KBM-7 (cell line): ENCODE measurements around the gene STXBP6.
"Not testable (repeated sequence)": the region's sequence is repeated elsewhere in the genome, so short reads cannot be mapped to it uniquely, and the experiment has no call there.

Experiments
- DNase-seq: peaks from one replicate; pipeline ENCODE4 v3.0.0-alpha.2; 2015
- in situ Hi-C: fragments of 300-500 bp; cut with MboI; formaldehyde crosslinking; loops from 2 replicates; pipeline ENCODE4 v1.14.3; 2020; ENCODE audit warnings: low sequenced_read_pairs, low pct_unique_long_range_greater_than_20kb, mixed read lengths

The STXBP6 gene

DNA sequence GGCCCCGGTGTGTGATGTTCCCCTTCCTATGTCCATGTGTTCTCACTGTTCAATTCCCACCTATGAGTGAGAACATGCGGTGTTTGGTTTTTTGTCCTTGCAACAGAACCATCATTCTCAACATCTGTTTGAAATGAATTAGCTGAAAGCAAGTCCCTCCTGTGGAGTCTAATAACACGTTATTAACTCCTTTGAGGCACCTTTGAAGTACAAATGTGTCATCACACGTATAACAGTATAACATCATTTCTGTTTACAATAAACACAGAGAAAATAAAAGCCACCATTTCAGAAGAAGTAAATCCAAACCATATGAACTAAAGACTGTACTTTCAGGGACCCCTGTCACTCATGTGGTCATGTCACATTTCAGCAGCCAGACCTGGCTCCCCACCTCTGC is 198.5 kb downstream of the STXBP6 start:
- in situ Hi-C loops = no loop called here
- DNase-seq = no peak

DNA sequence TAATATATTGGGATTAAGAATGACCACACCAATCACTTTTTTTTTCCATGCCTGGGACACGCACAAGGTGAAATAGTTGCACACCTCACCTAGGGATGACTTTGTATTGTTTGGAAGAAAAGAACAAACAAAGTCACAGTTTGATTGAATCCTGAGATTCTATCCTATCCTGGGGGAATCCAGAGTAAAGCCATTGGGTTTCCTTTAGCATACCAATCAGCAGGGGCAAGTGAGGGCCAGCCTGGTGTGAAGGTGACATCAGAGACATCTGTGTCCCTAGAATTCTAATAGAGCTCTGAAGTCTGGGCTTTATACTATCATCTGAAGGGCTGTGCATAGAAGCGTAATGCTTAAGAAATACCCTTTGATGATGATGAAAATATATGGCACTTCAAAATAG is 199.9 kb downstream of the STXBP6 start:
- in situ Hi-C loops = no loop called here

DNA sequence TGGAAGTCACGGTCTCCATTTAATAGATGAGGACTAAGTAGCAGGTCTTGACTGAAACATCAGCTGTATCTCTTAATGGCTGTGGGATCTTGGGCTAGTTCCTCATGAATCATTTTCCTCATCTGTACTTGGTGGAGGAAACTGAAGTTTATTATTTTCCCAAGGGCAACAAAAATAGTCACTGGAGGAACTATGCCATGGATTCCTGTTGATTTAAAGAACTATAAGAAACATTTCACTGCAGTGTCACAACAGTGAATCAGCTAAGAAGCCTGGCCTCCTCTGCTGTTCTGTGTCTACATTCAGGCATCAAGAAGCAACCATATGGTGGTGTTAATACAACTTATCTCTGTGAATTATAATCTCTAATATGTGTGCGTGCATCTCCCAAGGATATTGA is 200.5 kb downstream of the STXBP6 start:
- DNase-seq = no peak
- in situ Hi-C loops = no loop called here

More for the DNA sequence above, 199.9 kb downstream of the STXBP6 start:
- DNase-seq = no peak

DNA sequence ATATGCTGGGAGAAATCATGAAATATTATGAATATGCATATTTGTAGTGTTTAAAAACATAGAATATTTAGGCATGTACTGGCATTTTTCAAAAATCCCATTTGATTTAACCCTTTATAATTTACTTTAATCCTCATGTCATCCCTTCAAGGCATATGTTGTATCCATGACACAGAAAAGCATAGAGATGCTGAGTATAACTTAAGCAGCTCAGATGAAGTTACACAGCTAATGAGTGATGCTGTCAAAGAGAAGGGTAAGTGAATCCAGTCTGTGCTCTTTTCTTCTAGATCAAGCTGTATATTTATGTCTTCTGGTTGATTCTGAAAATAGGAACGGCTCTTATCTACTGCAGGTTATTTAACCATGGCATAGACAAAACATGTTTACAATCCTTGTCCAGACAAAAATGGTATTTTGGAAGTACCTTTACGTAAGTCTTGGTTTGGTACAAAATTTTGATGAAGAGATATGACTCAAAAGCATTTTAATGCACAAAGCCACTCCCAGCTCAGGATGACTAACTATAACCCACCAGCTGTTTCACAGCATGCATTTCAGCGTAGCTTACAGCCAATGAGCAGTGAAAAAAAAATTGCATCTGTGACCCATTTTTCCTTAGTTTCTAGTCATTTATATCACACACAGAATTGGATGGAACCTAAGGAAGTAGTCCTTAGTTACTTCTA is 201.7 kb downstream of the STXBP6 start:
- DNase-seq = no peak
- in situ Hi-C loops = no loop called here

DNA sequence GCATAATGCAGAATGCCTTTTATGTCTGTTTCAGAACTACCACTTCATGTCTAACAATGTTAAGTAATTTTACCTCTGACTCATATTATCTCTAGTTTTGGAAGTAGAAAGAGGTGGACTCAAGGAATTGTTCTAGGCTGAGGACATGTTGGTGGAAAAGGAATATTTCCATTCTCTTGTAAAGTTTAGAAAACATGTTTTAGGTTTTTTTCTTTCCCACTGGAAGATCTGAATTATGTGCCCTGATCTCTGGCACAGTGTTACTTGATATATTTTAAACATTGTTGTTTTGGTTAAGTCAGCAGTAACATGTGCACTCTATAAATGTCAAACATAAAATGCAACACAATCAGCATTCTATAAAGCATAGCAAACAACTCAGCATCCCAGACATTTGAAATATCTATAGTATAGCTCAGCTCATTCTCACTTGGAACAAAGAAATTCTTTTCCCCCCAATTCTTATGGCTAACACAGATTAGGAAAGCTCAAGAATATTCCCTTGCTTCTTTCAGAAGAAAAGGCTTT is 202.3 kb downstream of the STXBP6 start:
- DNase-seq = no peak
- in situ Hi-C loops = no loop called here

DNA sequence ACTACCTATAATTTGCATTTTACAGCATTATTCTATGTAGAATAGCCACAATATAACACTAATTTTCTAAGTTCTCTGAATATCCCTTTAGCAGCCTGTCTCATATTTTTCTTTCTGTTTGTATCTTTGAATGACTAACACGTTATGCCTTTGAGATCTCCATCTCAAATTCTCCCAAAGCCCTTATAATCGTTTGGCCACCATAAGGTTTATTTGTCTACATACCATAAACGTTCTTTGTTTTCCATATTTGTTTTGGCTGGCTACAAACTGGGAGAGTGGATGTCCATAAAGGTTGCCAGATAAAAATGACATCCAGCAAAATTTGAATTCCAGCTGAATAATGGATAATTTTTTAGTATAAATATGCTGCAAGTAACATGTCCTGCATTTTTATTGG is 203.7 kb downstream of the STXBP6 start:
- DNase-seq = no peak
- in situ Hi-C loops = no loop called here

DNA sequence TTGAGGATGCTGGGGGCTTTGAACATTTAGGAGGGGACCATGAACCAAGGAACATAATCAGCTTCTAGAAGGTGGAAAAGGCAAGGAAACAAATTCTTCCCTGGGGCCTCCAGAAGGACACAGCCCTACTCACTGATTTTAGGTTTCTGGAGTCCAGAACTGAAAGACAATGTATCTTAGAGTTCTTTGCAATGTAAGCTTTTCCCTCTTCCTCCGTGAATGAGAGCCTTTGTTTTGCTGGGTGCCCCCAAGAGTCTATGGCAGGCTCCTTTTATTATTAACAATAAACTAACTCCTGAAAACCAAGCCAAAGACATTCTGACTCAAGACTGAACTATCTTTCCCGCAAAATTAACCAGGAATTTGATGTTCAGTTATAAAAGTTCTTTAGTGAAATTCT is 204.1 kb downstream of the STXBP6 start:
- in situ Hi-C loops = no loop called here

DNA sequence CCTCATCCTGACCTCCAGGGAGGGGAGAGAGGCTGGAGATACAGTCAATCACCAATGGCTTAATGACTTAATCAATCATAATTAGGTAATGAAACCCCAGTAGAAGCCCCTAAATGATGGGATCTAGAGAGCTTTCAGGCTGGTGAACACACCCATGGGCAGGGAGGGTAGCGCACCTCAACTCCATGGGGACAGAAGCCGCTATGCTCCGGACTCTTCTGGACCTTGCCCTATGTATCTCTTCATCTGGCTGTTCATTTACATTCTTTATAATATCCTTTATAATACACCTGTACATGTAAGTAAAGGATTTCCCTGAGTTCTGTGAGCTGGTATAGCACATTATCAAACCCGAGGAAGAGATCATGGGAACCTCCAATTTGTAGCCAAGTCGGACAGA is 205.9 kb downstream of the STXBP6 start:
- no peak for DNase-seq
- in situ Hi-C loops = no loop called here

More for the DNA sequence above, 204.1 kb downstream of the STXBP6 start:
- no peak for DNase-seq

DNA sequence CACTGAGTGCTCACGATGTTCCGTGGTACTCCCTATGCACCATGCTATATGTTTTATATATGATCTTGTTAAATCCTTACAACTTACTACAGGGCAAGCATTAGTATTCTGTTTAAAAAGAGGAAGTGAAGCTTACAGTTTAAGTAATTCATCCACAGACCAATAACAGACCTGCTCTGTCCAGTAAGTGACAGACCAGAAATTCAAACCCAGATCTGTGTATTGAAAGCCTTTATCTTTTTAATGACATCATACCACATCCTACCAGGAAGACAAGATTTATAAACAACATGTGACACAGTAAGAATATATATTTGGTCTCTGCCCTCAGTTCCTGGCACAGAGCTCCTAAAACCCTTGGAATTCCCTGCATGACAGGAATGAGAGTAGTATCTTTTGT is 206.5 kb downstream of the STXBP6 start:
- DNase-seq = no peak
- in situ Hi-C loops = no loop called here

DNA sequence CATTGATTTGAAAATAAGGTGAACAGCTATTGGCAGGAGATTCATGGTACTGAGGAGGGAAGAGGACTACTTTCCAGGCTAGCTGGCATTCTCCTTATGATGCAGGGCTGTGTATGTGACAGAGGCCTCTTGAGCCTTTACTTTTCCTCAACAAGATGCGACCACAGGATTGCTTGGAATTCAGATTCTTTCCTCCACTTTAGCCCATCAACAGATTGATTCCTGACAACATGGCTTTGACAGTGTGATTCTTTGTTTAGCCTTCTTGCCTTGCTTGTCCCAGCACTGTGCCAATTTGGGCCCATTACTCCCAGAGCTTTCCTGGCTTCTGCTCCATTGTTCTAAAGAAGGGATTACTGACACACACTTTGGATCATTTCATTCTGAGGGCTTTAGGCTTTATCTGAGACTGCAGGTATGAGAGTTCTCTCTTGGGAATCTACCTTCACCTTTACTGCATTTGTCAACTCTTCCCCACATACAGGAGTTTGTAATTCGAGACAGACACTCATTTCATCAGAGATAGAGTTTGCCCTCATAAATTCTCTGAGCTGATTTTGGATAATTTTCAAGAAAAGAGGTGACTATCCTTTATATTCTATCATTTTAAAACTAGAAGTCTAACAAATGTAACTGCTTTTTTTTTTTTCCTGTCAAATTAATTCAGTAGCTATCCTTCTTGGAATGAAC is 209.6 kb downstream of the STXBP6 start:
- DNase-seq = no peak
- in situ Hi-C loops = no loop called here

DNA sequence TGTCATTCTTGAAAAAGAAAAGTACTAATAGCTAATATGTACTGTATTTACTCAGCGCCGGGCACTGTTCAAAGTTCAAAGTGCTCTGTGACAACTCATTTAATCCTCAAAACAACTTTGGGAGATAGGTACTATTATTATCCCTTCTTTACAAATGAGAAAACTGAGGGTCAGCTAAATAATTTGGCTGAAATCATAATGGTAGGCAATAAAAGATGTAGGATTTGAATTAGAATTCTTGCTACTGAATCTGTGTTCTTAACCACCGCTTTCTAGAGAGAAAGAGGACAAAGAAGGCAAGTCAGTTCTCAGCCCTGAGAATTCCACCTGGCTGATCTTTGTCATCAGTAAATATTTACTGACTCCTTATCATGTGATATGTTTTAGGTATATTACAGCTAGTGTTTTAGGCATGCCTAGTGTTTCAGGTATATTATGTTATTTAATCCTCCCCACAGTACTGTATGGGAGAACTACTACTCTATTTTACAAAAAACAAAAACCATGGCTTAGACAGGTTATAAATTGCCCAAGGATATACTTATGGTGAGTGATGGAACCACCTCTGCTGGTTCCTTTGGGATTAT is 210.2 kb downstream of the STXBP6 start:
- DNase-seq = no peak
- in situ Hi-C loops = no loop called here

DNA sequence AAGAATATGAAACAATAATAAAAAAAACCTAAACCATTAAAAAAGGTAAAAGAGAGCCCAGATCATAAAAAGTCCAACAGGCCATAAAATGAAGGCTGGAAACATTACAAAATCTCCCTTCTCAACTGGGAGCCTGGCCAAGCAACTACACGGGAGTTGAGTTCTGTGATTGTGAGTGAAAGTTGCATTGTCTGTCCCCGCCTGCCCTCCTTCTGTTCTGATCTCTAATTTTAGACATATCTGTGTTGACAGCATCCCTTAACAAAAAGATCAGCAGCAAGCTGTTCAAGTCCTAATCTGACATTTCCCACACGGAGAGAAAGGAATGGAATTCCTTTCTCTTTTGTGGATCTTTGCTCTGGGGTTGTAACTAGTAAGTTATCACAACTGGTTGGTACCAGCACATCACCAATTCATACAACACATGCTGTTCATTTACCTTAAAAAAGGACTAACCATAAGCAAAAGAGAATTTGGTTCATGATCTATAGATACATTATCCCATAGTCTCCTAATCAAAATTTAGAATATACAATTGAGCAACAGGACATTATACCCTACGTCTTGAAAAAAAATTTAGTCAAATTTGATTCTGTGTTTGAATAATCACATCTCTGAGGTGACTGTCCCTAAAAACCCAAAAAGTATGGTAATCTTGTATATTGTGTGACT is 210.9 kb downstream of the STXBP6 start:
- no peak for DNase-seq
- in situ Hi-C loops = no loop called here

DNA sequence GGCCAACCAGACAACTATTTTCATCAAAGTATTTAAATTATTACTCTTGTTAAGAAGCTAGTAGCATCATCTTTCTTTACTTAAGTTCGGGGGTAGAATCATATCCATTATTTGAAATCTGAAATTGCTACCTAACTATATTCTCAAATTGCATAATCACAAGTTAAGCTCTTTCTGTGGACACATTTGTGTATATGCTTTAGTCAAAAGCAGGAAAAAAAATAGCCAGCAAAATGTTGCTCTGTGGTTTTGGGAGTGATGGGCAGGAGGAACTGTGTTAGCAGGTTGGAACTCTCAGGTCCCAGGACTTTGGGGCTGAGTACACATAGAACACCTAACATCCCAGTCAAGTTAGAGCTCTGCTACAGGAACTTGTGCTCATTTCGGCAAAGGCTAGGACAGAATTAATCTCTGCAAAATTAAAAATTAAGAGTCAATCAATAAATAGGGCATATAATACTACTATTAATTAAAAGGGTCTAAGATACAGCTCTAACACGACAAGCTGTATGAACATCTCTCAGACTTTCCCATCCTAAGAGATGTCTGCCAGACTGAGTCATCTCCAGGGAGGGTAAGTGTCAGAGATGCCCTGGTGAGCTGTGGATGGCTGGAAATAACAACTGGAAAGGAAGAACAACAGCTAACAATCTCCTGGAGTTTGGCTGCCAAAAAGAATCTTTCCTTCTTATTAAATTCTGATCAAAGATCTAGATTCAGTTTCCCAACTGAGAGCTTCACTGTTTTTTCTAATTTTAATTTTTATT is 212.5 kb downstream of the STXBP6 start:
- no peak for DNase-seq
- in situ Hi-C loops = no loop called here

DNA sequence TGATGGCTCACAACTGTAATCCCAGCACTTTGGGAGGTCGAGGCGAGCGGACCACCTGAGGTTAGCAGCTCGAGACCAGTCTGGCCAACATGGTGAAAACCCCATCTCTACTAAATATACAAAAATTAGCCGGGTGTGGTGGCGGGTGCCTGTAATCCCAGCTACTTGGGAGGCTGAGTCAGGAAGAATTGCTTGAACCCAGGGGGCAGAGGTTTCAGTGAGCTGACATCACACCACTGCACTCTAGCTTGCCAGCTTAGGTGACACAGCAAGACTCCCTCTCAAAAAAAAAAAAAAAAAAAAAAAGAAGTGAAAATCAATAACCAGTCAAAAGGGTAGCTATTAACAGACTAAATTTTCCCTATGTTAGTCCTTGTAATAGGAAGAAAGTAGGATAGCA is 213.6 kb downstream of the STXBP6 start:
- in situ Hi-C loops = not testable (repeated sequence)

DNA sequence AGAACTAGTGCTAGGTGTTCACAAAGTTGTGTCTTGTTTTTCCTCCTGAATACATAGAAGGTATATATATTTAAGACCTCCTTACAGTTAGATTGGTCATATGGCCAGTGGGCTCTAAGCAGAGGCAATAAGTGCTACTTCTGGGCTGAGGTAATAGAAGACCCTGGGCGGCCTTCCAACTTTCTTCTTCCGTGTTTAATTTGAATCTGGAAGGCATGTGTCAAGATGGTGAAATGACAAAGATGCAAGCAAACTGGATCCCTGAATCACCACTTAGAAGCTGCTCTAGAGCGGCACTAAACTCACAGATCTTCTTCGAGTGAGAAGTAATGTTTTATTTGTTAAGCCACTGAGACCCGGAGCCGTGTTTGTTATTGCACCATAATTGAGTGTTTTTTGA is 215.0 kb downstream of the STXBP6 start:
- in situ Hi-C loops = no loop called here

More for the DNA sequence above, 213.6 kb downstream of the STXBP6 start:
- DNase-seq = not testable (repeated sequence)

DNA sequence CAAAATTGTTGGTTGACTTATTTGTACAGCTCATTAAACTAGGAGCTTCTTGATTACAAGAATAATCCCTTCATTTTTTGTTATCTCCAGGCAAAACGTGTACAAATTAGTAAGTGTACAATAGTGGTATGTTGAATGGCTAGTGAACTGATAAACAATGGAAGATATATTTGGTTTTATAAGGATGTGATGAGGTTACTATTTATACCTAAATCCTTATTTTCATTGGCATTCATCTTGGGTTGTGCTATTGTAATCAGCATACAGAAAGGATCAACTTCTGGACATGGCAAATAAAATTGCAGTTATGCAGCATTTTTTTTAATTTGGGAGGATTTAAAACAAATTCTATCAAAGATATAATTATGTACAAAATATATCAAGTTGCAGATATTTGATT is 216.6 kb downstream of the STXBP6 start:
- in situ Hi-C loops = no loop called here
- DNase-seq = no peak

More for the DNA sequence above, 215.0 kb downstream of the STXBP6 start:
- no peak for DNase-seq

DNA sequence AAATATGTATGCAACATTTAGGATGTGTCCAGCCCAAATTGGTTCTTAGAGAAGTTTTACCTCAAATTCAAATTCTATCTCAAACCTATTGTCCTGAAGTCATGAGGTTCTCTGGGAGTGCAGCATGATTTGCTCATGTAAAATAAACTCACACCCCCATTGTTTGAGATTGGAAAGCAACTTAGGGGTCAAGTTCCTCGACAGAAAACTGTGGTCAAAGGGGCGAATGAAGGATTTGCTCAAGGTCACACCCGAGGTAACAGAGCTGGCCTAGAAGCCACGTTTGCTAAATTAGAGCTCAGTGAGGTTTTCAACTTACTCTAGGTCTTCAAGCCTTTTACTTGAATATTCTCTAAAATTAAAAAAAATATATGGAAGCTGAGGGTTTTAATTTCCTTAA is 218.3 kb downstream of the STXBP6 start:
- DNase-seq = no peak
- in situ Hi-C loops = no loop called here

DNA sequence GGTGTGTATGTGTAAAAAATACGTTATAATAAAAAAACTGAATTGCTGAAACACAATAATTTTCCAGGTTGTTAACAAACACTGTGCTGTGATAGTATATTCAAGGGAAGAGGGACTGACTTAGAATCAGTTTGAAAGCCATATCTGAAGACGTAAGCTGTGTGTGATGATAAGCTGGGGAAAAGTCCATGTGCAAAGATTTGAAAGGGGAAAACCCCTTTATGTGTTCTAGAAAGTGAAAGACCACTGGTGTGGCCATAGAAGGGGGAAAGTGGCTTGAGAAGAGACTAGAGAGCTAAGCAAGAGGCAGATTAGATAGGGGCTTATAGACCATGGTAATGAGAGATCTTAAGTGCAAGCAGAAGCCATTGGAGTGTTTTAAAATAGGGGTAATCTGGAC is 220.1 kb downstream of the STXBP6 start:
- in situ Hi-C loops = no loop called here
- no peak for DNase-seq

DNA sequence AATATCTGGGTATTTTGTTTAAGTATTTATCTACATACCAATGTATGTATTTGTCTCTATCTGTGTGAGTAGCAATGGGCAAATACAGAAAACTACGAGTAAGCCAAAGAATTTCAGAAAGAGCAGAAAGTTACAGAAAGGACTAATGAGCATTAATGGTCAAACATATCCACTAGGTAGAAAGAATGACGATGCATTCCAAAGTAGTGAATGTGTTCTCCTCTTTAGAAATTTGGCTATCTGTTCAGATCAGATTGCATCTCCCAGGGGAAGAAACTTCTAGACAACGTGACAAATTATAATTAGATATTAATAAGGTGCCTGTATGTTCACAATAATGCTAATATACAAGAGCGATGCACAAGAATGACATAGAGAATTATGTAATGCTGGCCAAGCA is 221.5 kb downstream of the STXBP6 start:
- in situ Hi-C loops = no loop called here
- DNase-seq = no peak
